Liver (tissue), 3 donors: ENCODE data around the gene TACR1.

Source experiments
- HNF4G ChIP-seq: IDR thresholded peaks from 2 replicates; pipeline ENCODE4 v1.6.1; 2016; ENCODE audit warnings: antibody characterized with exemption
- JUND ChIP-seq, 2 donors: IDR thresholded peaks; 2 replicates each; pipeline ENCODE4 v1.6.1; 2016; ENCODE audit warnings: antibody characterized with exemption in 2 of 2
- TF ChIP-seq, protein P1 (sequence below): fragments of 150-350 bp; IDR thresholded peaks from 2 replicates; pipeline ENCODE4 v1.5.1; 2017; ENCODE audit warnings: improper control_type of control experiment, low read depth, low read length; ENCODE audit not compliant: missing input control
- TF ChIP-seq, protein P2 (sequence below): IDR thresholded peaks from 2 replicates; pipeline ENCODE4 v1.6.1; 2016; ENCODE audit warnings: antibody characterized with exemption, mild to moderate bottlenecking
- donor health status: healthy.
- donor health status: healthy.

DNA sequence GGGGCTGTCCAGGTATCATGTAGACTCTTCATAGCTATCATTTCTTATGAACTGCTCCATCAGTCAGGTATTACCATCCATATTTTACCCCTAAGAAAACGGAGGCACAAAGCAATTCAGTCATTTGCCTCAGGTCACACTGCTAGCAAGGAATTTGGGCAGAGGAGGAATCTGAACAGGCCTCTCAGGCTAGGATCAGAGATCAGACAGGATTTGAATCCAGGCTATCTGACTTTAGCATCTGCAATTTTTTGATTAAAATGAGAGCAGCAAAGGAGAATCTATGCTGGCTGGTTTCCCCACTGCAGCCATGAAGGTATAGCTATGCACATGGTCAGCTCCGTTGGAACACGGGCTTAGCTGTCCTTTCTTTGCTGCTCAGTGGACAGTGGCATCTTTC lies 60.1 kb downstream of the TACR1 start:
- TF ChIP-seq, protein P1, sequence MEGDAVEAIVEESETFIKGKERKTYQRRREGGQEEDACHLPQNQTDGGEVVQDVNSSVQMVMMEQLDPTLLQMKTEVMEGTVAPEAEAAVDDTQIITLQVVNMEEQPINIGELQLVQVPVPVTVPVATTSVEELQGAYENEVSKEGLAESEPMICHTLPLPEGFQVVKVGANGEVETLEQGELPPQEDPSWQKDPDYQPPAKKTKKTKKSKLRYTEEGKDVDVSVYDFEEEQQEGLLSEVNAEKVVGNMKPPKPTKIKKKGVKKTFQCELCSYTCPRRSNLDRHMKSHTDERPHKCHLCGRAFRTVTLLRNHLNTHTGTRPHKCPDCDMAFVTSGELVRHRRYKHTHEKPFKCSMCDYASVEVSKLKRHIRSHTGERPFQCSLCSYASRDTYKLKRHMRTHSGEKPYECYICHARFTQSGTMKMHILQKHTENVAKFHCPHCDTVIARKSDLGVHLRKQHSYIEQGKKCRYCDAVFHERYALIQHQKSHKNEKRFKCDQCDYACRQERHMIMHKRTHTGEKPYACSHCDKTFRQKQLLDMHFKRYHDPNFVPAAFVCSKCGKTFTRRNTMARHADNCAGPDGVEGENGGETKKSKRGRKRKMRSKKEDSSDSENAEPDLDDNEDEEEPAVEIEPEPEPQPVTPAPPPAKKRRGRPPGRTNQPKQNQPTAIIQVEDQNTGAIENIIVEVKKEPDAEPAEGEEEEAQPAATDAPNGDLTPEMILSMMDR: no peak
- TF ChIP-seq HNF4G (no peak), JUND (IDR thresholded peaks at IDR 0.05) (no peak)
- TF ChIP-seq, protein P2, sequence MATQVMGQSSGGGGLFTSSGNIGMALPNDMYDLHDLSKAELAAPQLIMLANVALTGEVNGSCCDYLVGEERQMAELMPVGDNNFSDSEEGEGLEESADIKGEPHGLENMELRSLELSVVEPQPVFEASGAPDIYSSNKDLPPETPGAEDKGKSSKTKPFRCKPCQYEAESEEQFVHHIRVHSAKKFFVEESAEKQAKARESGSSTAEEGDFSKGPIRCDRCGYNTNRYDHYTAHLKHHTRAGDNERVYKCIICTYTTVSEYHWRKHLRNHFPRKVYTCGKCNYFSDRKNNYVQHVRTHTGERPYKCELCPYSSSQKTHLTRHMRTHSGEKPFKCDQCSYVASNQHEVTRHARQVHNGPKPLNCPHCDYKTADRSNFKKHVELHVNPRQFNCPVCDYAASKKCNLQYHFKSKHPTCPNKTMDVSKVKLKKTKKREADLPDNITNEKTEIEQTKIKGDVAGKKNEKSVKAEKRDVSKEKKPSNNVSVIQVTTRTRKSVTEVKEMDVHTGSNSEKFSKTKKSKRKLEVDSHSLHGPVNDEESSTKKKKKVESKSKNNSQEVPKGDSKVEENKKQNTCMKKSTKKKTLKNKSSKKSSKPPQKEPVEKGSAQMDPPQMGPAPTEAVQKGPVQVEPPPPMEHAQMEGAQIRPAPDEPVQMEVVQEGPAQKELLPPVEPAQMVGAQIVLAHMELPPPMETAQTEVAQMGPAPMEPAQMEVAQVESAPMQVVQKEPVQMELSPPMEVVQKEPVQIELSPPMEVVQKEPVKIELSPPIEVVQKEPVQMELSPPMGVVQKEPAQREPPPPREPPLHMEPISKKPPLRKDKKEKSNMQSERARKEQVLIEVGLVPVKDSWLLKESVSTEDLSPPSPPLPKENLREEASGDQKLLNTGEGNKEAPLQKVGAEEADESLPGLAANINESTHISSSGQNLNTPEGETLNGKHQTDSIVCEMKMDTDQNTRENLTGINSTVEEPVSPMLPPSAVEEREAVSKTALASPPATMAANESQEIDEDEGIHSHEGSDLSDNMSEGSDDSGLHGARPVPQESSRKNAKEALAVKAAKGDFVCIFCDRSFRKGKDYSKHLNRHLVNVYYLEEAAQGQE: no peak
